Lower lobe of right lung (tissue), 2 donors: Measurements from ENCODE around the gene CCSAP. TPM values are rescaled to one million over a fixed set of nuclear protein-coding genes. Genes with fewer than 3 reads are reported as not detected.
"Not testable (repeated sequence)": the region's sequence is repeated elsewhere in the genome, so short reads cannot be mapped to it uniquely, and the experiment has no call there.

ENCODE experiments used
- ATAC-seq, 2 donors: fragments of 200-7000 bp; cut with Tn5 transposase; one replicate each; pipeline ENCODE4 v1.9.1; 2020 to 2022; ENCODE audit warnings: mild to moderate bottlenecking in 2 of 2, moderate library complexity in 2 of 2
- DNase-seq: peaks from one replicate; pipeline ENCODE4 v3.0.0-alpha.2; 2020
- H3K27ac ChIP-seq: fragments of 200-600 bp; one replicate; pipeline ENCODE4 v1.8.0; 2022
- H3K27me3 ChIP-seq: fragments of 200-600 bp; one replicate; pipeline ENCODE4 v1.8.0; 2022; ENCODE audit warnings: low read depth
- H3K36me3 ChIP-seq: fragments of 200-600 bp; one replicate; pipeline ENCODE4 v1.8.0; 2022; ENCODE audit warnings: mild to moderate bottlenecking
- H3K4me1 ChIP-seq: fragments of 200-600 bp; one replicate; pipeline ENCODE4 v1.8.0; 2022
- H3K4me3 ChIP-seq: fragments of 200-600 bp; one replicate; pipeline ENCODE4 v1.8.0; 2022; ENCODE audit warnings: mild to moderate bottlenecking
- H3K9me3 ChIP-seq: fragments of 200-600 bp; one replicate; pipeline ENCODE4 v1.8.0; 2022
- CTCF ChIP-seq: fragments of 200-600 bp; IDR thresholded peaks from one replicate; pipeline ENCODE4 v1.8.0; 2022; ENCODE audit warnings: antibody characterized with exemption, mild to moderate bottlenecking
- intact Hi-C: fragments of 100-400 bp; cut with DNase I; formaldehyde crosslinking; loops from one replicate; pipeline ENCODE4 v1.11.0; 2022
- total RNA-seq: library from RNA; stranded (reverse); fragmentation: NEBNext Ultra II Directional; extraction: Animal tissue kit (Norgen Biotek cat#: 25700); gene quantifications from one replicate; pipeline ENCODE4 v1.2.1, GENCODE V29; 2021
- donor health status: DM: no; HTN: yes; CAD: no; lungs with severe emphysema.

Gene CCSAP
- total RNA-seq, 1 donor from 2014 or later: 12.2 TPM

DNA sequence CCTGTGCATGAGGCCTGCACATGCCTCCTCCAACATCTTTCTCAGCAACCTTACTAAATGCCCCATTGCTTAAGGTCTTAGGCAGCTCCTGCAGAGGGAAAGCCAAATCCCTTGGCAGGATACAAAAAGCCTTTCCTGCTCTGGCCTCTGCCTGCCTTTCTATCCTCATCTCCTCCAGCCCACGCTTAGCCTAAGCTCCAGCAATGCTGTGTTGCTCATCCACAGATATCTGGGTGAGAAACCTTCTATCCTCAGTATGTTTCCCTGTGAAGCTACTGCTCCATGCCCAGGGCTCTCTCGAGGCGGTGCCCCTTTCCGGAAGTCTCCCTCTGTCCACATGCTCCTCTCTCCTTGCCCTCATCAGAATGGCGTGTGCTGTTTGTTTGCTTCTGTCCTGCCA is 37.0 kb upstream of the CCSAP start:
- no peak for TF ChIP-seq CTCF
- intact Hi-C loops: no loop called here
- DNase-seq: no peak

DNA sequence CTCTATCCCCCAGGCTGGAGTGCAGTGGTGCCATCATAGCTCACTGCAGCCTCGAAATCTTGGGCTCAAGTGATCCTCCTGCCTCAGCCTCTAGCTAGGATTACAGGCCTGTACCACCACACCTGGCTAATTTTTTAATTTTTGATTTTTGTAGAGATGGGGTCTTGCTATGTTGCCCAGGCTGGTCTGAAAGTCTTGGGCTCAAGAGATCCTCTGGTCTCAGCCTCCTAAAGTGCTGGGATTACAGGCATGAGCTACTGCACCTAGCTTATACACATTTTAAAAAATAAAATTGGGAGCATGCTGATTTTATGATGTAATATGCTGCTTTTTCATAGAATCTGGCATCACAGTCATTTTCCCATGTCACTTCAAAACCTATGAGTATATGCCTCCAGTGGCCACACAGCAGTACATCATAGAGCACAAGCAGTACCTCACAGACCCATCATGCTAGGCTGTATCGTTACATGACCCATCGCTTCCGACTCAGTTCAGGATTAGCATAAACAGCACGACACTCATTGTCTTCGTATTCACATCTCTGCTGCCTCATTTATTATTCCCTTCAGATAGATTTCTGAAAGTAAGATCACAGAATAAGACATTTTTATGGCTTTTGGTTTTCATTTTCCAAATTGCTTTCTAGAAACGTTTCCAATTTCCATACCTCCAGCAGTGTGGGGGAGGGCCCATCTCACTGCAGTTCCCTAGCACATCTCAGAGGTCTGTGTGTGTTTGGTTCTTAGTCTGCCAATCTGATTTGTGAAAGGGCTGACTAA is 35.9 kb upstream of the CCSAP start:
- TF ChIP-seq CTCF: no peak
- Histone ChIP-seq H3K36me3 (no peaks in the 10 kb centered on the region), H3K27ac (no peak overlapping the region), H3K27me3 (no peaks in the 10 kb centered on the region), H3K9me3 (no peaks in the 10 kb centered on the region), H3K4me3 (no peak overlapping the region), H3K4me1 (no peaks in the 10 kb centered on the region)
- ATAC-seq: no peak
- no peak for DNase-seq
- intact Hi-C loops: no loop called here

More for the DNA sequence above, 37.0 kb upstream of the CCSAP start:
- no peak overlapping the region for H3K27ac ChIP-seq
- no peaks in the 10 kb centered on the region for H3K9me3 ChIP-seq
- H3K4me3 ChIP-seq: no peak overlapping the region
- no peaks in the 10 kb centered on the region for H3K36me3 ChIP-seq
- no peaks in the 10 kb centered on the region for H3K4me1 ChIP-seq
- no peak for ATAC-seq
- no peaks in the 10 kb centered on the region for H3K27me3 ChIP-seq

- H3K9me3 ChIP-seq, H3K4me1 ChIP-seq, H3K27me3 ChIP-seq, ATAC-seq, intact Hi-C loops, H3K27ac ChIP-seq, H3K36me3 ChIP-seq, H3K4me3 ChIP-seq, DNase-seq: not testable (repeated sequence)
These were observed 35.2 kb upstream of the CCSAP start for GRCh38 chr1:229378035-229378434.

DNA sequence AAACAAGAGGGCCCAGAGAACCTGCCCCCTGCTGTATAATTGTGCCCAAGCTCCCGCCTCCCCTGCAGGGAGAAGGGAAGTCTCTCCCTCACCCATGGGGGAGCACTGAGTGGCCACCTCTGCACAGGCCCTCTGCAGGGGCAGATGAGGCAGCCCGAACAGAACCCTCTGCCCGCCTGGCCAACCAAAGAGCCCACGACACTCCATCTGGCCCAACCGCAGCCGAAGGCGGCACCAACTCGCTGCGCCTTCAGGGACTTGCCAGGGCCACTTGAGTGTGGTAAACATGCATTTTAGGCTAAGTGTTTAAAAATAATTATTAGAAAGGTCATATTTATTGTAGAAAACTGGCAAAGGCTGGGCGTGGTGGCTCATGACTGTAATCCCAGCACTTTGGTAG is 34.6 kb upstream of the CCSAP start:
- DNase-seq: no peak
- H3K36me3 ChIP-seq: no peaks in the 10 kb centered on the region
- H3K9me3 ChIP-seq: no peaks in the 10 kb centered on the region
- H3K27ac ChIP-seq: no peak overlapping the region
- TF ChIP-seq CTCF: no peak
- H3K4me3 ChIP-seq: no peak overlapping the region
- intact Hi-C loops: no loop called here
- ATAC-seq: no peak
- H3K4me1 ChIP-seq: no peaks in the 10 kb centered on the region
- H3K27me3 ChIP-seq: no peaks in the 10 kb centered on the region

- no peak overlapping the region for H3K4me3 ChIP-seq
- no peaks in the 10 kb centered on the region for H3K4me1 ChIP-seq
- no peaks in the 10 kb centered on the region for H3K36me3 ChIP-seq
- H3K27me3 ChIP-seq: no peaks in the 10 kb centered on the region
- no peaks in the 10 kb centered on the region for H3K9me3 ChIP-seq
- no peak for ATAC-seq
- no peak for DNase-seq
- no peak for TF ChIP-seq CTCF
- intact Hi-C loops: no loop called here
- H3K27ac ChIP-seq: no peak overlapping the region
These were observed 33.7 kb upstream of the CCSAP start for GRCh38 chr1:229376521-229376920.

- H3K36me3 ChIP-seq: no peaks in the 10 kb centered on the region
- intact Hi-C loops: no loop called here
- H3K9me3 ChIP-seq: no peaks in the 10 kb centered on the region
- no peaks in the 10 kb centered on the region for H3K4me1 ChIP-seq
- peaks cover 8% of the 10 kb centered on the region for H3K27me3 ChIP-seq
- no peak overlapping the region for H3K4me3 ChIP-seq
- ATAC-seq (no peak), DNase-seq (no peak)
- no peak overlapping the region for H3K27ac ChIP-seq
- TF ChIP-seq CTCF: no peak
These were observed 31.6 kb upstream of the CCSAP start for GRCh38 chr1:229374485-229374884.
